NCI-H2107 (cell line): ENCODE results near the gene RAB11FIP3.

Experiments used
- DNase-seq: peaks from one replicate; lab custom pipeline; 2025; lab: John Stamatoyannopoulos, UW

RAB11FIP3 gene

DNA sequence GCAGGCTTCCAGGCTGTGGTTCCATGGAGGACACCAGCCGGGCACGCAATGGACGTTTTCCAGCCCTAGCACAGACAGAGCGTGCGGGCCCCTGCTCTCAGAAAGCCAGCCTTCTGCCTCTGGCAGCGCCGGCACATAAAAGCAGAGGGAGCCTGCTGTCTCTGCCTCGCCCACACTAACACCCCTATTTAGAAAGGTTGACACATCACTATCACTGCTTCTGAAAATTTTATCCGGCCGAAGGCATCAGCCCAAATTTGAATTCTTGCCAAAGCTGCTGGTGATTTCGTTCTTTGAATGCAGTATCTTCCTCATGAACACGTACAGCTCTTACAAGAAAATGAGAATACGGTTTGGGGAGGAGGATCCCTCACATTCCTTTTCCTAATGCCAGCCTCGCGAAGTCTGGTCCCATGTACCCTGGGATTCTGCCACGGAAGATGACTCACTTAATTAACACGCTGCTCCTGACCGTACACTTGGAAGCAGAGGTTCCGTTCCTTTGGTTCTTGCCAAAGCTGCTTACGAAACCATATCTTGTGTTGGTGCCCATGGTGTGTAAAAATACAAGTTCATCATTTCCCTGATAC is 1.3 kb upstream of the RAB11FIP3 start:
- no peak for DNase-seq

DNA sequence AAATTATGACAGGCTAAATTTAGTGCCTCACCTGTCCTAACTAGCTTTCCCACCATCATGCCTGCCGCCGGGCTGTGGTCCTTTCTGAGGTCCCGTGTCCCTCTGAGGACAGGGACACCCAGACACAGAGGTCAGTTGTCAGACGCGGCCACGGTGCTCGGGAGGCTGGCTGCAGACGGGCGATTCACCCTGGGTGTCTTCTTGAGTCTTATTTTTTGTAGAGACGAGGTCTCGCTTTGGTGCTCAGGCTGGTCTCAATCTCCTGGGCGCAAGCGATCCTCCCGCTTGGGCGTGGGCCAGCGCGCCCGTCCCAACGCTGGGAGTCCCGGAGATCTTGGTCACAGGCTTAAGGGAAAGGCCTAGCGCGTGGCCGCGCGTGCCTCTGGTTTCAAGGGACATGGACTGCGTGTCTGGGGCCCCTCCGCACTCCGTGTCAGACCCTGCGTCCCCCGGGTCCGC is 797 bp upstream of the RAB11FIP3 start:
- DNase-seq = no peak

DNA sequence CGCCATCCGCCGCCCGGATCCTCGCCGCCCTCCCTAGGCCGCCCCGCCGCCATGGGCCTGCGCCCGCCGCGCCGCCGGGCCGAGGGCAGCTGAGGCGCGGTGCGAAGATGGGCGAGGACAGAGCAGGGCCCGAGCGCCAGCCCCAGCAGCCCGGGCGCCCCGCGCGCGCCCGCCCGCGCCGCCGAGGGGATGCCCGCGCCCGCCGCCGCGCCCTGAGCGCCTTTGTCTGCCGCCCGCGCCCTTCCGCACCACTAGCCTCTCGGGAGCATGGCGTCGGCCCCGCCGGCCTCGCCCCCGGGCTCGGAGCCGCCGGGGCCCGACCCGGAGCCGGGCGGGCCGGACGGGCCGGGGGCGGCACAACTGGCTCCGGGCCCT is 278 bp downstream of the RAB11FIP3 start:
- DNase-seq = no peak

DNA sequence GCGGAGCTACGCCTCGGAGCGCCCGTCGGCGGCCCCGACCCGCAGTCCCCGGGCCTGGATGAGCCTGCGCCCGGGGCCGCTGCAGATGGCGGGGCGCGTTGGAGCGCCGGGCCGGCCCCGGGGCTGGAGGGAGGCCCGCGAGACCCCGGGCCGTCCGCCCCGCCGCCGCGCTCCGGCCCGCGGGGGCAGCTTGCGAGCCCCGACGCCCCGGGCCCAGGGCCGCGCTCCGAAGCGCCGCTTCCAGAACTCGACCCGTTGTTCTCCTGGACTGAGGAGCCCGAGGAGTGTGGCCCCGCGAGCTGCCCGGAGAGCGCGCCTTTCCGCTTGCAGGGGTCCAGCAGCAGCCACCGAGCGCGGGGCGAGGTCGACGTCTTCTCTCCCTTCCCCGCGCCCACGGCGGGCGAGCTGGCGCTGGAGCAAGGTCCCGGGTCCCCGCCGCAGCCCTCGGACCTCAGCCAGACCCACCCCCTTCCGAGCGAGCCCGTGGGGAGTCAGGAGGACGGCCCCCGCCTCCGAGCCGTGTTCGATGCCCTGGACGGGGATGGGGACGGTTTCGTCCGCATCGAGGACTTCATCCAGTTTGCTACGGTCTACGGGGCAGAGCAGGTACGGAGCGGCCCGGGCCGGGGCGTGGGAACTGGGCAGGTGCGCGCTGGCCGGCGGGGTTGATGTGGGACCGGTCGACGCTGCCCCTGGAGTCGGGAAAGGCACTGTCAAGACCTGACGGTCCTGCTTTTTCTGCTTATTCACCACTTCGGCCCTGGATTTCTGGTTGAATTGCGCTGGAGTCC is 861 bp downstream of the RAB11FIP3 start:
- DNase-seq = no peak

DNA sequence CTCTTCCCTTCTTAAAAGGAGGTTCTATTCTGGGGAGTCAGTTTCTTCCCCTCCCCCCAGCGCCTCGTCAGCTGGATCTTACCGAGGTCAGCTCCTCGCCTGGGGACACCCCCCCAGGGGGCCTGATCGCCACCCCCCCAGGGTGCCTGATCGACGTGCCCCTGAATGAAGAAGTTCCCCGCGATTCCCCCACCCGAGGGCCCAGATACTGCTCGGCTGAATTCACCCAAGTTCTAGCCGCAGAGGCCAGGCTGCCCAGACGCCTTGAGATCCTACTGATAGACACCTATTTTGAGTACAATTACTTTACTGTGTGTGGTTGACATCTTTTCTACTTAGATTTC is 1.4 kb downstream of the RAB11FIP3 start:
- no peak for DNase-seq

DNA sequence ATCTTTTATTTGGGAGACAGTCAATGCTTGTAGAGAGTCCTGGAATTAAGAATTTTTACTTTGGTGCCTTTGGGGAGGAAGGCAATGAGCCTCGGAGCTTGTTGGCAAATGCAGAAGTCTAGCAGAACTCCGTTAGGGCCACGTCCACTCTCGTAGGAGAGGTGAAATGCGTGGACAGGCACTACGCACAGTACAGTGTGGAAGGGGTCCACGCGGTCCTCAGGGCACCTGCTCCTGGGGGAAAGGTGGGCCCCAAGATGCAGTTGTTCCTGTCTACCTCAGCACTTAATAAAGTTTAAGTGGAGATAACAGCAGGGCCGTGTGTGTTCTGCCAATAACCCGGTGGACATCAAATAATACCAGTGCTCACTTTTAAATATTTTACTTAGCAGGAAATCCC is 1.8 kb downstream of the RAB11FIP3 start:
- no peak for DNase-seq

DNA sequence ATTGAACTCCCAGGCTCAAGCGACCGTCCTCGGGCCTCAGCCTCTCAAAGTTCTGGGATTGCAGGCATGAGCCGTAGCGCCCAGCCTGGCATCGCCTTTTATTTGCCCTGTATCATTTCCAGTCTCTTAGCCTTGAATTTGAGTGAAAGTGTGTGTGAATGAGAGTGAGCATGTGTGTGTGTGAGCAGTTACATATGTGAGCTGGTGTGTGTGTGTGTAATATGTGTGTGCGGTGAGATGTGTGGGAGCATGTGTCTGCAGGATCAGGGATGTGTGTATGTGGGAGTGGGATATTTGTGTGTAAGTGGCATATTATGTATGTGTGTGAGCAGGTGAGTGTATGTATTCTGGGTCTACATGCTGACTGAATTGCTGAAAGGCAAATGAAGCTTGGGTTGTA is 5.5 kb downstream of the RAB11FIP3 start:
- no peak for DNase-seq

DNA sequence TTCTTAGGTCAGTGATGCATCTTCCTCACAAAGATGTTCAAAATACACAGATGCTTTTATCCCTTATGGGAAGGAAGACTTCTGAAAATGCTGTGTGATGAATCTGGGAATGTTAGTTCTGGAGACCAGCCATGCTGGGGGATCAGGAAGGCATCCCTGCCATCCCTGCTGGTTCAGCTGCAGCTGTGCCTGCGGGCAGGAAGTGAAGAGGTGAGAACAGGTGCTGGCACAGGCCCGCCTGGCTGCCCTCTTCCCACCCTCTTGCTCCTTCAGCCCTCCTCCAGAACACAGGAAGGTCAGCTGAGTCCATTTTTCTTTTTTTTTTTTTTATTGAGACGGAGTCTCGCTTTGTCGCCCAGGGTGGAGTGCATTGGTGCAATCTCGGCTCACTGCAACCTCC is 15.2 kb downstream of the RAB11FIP3 start:
- DNase-seq = no peak

DNA sequence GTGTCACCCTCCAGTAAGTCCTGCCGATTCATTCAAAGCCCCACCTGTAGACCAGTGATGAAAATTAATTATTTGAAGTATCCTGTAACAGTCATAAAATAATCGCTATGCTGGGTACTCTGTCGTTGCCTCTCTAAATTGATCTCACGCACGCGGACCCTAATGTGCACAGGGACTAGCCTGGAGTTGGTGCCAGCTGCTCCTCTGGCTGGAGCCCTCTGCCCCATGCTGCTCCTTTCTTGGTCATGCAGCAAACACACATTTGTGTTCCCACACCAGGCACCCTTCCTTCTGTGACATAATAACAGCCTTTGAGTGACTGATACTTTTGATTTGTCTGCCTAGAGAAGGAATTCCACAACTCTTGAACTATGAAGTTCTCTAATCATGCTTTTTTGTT is 16.0 kb downstream of the RAB11FIP3 start:
- DNase-seq = no peak

DNA sequence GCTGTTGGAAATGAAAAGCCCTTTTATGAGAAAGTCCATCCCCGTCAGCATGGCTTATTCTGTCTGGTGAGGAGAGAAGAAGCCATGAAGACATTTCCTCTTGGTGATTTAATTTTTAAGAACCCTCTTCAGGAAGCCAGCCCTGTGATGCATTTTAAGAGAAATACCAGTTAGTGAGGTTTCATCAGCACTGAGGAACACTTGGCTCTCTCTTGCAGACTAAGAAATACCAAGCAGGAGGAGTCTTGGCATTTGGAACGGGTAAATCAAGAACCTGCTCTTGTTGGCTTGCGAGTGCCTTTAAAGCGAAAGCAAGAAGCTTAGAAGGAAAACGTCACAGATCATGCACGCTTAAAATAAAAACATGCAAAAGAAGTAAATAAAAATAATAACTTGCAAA is 17.5 kb downstream of the RAB11FIP3 start:
- DNase-seq = no peak

DNA sequence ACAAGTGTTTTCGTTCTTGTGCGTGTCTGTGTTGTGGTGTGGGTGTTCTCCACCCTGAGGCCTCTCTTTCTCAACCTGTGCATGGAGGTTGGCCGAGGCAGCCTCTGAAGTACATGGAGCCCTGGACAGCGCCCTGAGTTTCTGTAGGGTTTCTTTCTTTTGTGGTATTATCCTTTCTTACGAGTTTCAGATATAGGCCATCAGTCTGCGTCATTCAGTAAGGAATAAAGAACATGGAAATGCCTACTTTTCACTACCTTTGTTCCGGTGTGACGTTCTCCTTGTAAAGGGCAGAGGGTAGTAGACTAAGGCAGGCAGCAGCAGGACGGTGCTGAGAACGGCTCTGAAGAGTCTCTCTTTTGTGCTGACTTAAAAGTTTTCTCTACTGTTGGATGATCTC is 18.6 kb downstream of the RAB11FIP3 start:
- no peak for DNase-seq

DNA sequence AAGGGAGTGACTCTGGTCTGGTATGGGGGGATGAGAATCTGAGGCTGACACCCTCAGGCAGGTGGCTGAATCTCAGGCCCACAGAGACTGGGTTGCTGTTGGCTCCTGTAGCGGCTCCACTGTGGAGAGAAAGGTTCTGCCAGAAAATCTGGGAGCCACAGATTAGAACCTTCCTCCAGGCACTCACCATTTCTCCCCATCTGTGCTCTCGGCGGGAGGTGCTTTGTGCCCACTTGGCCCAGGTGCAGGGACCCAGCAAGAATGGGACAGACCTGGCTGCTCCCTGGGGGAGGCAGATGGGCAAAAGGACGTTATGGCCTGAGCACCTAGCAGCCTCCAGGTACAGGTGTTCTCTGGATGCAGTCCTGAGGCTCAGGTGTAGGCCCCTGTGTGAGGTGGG is 20.1 kb downstream of the RAB11FIP3 start:
- no peak for DNase-seq

DNA sequence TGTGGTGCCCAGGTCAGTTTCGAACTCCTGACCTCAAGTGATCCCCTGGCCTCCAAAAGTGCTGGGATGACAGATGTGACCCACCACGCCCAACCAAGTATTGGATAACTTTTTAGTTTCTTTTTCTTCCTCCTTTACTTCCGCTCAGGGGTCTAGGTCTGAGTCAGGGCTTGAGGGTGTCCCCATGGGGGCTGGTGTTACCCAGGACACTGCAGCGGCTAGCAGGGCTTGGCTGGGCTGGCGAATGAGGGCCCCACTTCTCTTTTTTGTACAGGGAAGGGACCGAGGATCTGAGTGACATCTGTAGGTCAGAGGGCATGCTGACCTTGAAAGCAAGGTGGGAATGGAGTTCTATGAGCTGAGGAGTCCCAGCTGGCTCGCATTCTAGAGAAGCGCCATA is 24.9 kb downstream of the RAB11FIP3 start:
- no peak for DNase-seq

DNA sequence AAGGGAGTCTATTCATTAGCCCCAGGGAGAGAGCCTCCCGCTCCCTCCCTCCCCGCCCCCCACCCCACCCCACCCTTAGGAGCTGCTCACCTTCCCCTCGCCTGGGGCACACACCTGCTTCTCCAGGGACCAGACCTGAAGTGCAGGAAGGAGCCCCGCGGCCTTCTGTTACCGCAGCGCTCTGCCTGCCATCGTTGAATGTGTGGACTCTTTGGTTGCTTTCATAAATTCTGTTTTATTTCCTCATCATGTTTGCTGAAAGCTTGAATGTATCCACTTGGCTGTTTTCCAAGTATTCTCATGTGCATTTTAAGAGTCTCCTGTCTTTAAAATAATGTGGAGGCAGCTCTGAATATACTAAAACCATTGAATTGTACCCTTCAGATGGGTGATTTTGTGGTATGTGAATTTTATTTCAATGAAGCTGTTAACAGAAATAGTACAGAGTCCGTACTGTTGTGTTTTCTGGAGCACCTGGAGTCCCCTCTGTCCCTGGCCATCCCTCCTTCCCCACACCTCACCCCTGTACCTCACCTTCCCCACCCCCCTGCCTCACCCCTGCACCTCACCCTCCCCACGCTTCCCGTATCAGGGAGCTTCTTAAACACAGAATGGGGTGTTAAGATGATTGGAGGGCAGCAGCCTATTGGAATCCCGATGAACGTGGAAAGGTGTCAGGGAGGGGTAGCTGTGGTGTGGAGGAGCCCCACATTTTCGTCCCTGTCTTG is 25.5 kb downstream of the RAB11FIP3 start:
- DNase-seq = peak; percentile 91

DNA sequence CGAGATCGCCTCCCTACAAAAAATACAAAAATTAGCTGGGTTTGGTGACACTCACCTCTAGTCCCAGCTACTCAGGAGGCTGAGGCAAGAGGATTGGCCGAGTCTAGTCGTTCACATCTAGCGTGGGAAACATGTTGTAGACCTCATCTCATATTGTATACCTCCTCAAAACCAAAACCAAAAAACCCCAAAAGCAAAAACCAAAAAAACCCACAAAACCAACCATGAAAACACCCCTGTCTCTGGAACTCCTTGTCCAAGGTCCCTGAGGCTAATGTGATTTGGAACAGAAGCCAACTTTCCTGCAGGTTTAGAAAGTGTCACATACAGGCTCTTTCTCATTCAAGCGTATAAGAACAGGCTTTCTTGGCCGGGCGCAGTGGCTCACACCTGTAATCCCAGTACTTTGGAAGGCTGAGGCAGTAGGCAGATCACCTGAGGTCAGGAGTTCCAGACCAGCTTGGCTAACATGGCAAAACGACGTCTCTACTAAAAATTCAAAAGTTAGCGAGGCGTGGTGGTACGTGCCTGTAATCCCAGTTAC is 29.0 kb downstream of the RAB11FIP3 start:
- no peak for DNase-seq

DNA sequence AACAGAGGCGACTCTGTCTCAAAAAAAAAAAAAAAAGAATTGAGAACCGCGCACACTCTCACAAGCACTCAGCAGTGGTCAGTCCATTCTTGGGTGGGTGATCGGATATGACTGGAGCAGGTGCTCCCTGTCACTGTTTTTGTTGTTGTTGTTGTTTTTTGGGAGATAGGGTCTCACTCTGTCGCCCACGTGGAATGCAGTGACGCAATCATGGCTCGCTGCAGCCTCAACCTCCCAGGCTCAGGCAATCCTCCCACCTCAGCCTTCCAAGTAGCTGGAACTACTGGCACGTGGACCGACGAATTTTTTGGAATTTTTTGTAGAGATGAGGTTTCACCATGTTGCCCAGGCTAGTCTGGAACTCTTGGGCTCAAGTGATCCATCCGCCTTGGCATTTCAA is 30.0 kb downstream of the RAB11FIP3 start:
- no peak for DNase-seq

DNA sequence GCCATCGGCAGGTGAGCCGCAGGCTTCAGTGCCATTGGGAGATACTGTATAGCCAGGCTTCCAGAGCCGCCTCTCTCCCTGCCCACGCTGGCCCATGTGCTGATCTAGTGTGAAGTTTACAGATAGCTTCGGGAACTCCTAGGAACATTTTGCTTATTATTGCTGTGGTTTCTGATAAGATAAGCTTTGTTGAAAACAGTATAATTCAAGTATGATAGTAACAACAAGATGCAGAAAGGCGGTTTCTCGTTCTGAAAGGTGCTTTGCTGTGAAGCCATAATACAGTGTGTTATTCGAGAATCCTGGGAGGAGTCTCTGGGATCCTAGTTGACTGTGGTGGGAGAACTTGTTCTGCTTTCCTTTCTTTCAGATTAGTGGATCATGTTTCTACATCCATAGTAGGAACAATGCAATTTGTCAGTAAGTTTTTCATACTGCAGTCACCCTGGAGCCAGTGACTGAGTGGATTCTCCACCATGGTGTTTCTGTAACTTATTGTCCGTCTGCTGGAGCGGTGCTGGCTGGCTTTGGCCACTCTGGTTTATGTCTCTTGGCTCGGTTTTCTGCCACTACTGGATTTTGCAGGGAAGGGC is 31.5 kb downstream of the RAB11FIP3 start:
- DNase-seq = peak; percentile 57

DNA sequence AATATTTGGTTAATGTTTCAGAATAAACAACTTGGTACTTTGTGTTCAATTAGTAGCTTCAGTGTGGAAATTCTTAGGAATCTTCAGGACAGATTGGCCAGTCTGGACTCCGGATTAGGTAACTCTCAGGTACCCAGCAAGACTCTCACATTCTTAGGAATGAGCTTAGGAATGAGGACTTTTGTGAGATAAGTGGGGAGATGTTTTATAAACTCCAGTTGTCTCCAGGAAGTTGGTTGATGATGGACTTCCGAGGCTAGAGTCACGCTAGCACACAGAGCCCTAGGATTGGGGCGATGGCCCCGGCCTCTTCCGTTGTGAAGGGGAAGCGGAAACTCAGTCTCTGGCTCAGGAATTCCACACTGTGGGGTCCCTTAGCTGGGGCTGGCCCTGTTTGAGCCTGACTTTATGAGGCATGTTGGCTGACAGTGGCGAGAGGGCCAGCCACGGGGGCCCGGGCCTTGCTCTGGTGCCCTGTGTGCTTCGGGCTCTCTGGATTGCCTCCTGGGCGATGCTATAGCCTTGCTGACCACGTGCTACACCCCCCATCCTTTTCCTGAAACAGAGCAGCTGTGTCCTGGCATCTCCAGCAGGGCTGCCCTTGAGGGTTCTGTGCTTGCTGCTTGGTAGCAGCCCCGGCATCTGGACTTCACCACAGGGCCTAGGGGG is 32.4 kb downstream of the RAB11FIP3 start:
- no peak for DNase-seq

DNA sequence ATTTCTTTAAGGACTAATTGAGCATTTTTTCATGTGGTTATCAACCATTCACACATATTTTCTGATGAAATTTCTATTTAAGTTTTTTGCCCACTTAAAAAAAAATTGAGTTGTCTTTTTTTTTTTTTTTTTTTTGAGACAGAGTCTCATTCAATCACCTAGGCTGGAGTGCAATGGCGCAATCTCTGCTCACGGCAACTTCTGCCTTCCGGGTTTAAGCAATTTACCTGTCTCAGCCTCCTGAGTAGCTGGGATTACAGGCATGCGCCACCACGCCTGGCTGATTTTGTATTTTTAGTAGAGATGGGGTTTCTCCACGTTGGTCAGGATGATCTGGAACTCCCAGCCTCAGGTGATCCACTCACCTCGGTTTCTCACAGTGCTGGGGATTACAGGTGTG is 34.3 kb downstream of the RAB11FIP3 start:
- DNase-seq = no peak

DNA sequence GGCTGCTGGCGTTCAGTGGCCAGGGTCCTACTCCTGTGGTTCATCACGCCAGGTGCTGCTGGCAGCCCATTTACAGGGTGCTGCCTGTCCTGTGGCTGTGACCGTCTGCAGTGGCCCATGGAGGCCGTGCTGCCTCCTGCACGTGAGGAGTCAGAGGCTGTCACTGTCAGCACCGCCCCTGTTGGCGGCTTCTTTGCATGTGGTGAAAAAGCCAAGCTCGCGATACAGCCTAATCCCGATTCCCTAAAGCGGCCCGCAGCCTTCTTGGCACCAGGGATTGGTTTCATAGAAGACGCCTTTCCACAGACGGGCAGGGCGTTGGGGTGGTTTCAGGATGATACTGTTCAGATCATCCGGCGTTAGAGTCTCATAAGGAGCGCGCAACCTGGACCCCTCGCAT is 35.3 kb downstream of the RAB11FIP3 start:
- DNase-seq = no peak

DNA sequence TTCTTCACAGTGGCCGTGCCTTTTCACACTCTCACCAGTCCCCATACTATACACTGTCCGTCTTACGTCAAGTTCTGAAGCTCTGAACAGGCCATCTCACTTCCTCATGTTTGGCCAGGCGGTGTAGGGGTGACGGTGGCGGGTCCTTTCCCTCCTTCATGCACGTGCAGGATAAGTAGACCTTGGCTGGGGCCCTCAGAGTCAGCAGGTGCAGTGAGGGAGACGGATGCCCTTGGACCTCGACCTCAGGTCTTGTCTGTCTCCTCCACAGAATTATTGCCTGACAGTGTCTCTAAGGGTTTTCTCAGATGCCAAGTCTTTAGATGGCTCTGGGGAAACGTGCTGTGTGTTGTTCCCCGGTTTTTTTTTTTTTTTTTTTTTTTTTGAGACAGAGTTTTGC is 37.6 kb downstream of the RAB11FIP3 start:
- DNase-seq = no peak

DNA sequence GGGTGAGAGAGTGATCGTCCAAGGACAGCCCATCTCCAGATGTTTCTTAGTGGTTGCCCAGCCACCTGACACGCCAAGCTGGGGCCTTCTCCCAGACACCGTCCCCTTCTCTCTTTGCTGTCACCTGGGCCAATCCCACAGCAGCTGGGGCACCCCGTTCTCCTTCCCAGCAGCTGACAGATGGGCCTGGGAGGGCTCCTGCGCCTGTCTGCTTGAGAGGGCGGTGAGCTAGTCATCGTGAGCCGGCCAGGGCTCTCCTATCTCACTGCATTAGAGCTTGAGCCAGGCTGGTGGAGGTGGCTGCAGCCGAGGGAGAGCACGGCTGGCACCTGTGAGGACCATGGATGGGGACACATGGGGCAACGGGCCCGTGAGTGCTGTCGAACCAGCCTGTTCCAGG is 41.2 kb downstream of the RAB11FIP3 start:
- DNase-seq = no peak
